Measurements from ENCODE around the gene PGA5. TPM values are rescaled to one million over a fixed set of nuclear protein-coding genes. Genes with fewer than 3 reads are reported as not detected.

PGA5 gene
- polyA plus RNA-seq, 1 donor from 2014 or later = not detected

- Histone ChIP-seq H3F3A (ENCODE audit: insufficient read depth, low read length, poor library complexity, severe bottlenecking) (no peaks in the 10 kb centered on the region), H3K27ac (ENCODE audit: low read length) (no peak overlapping the region), H3K4me2 (ENCODE audit: low read length) (no peak overlapping the region), H3K27me3 (ENCODE audit: insufficient read depth, low read depth, low read length) (no peaks in the 10 kb centered on the region), H4K20me1 (ENCODE audit: insufficient read depth) (no peaks in the 10 kb centered on the region), H2AFZ (ENCODE audit: low read depth, low read length) (no peak overlapping the region), H3K36me3 (ENCODE audit: insufficient read depth, low read length) (no peaks in the 10 kb centered on the region), H3K9me3 (ENCODE audit: low read length) (no peaks in the 10 kb centered on the region), H3K9ac (ENCODE audit: low read length) (no peak overlapping the region), H3K9me2 (ENCODE audit: insufficient read depth, low read length) (no peaks in the 10 kb centered on the region), H3K79me2 (replicated peaks; ENCODE audit: insufficient read depth, low read length) (no peaks in the 10 kb centered on the region), H3K4me3 (ENCODE audit: low read length) (no peak overlapping the region)
- no peak for TF ChIP-seq CTCF (IDR thresholded peaks at IDR 0.05; ENCODE audit: poor library complexity, severe bottlenecking)
- TF ChIP-seq RAD21 (conservative IDR thresholded peaks at IDR 0.05) = no peak
Observed at GRCh38 chr11:61275191-61275590, 34.2 kb downstream of the PGA5 start.

- no peak for TF ChIP-seq REST (IDR thresholded peaks at IDR 0.05; ENCODE audit: borderline replicate concordance)
- TF ChIP-seq TAF1 (IDR thresholded peaks at IDR 0.05; ENCODE audit: low read depth) = no peak
- TF ChIP-seq SMC3 (conservative IDR thresholded peaks at IDR 0.05; ENCODE audit: poor library complexity) = no peak
- no peak for TF ChIP-seq EZH2 (IDR thresholded peaks at IDR 0.05; ENCODE audit: borderline replicate concordance, insufficient read depth, low read length, poor library complexity, severe bottlenecking)
- no peak for TF ChIP-seq POLR2AphosphoS5 (IDR thresholded peaks at IDR 0.05)
- no peak for TF ChIP-seq RAD21 (conservative IDR thresholded peaks at IDR 0.05)
- no peak for TF ChIP-seq CTCF (IDR thresholded peaks at IDR 0.05; ENCODE audit: poor library complexity, severe bottlenecking)
- no peak for TF ChIP-seq EP300 (conservative IDR thresholded peaks at IDR 0.05; ENCODE audit: poor library complexity, severe bottlenecking)
- TF ChIP-seq MXI1 (conservative IDR thresholded peaks at IDR 0.05; ENCODE audit: poor library complexity, severe bottlenecking) = no peak
- Histone ChIP-seq H3K9me2 (ENCODE audit: insufficient read depth, low read length) (no peaks in the 10 kb centered on the region), H3K36me3 (ENCODE audit: insufficient read depth, low read length) (no peaks in the 10 kb centered on the region), H3F3A (ENCODE audit: insufficient read depth, low read length, poor library complexity, severe bottlenecking) (no peaks in the 10 kb centered on the region), H3K9me3 (ENCODE audit: low read length) (no peaks in the 10 kb centered on the region), H4K20me1 (ENCODE audit: insufficient read depth) (no peaks in the 10 kb centered on the region), H3K79me2 (replicated peaks; ENCODE audit: insufficient read depth, low read length) (no peaks in the 10 kb centered on the region), H3K27me3 (ENCODE audit: insufficient read depth, low read depth, low read length) (no peaks in the 10 kb centered on the region), H3K4me3 (ENCODE audit: low read length) (no peak overlapping the region), H2AFZ (ENCODE audit: low read depth, low read length) (no peak overlapping the region), H3K27ac (ENCODE audit: low read length) (no peak overlapping the region), H3K9ac (ENCODE audit: low read length) (no peak overlapping the region), H3K4me2 (ENCODE audit: low read length) (no peak overlapping the region)
Observed at GRCh38 chr11:61277186-61278000, 36.4 kb downstream of the PGA5 start.

Data from neural cell (in vitro differentiated cells).